GM13977 (cell line): ENCODE results near the gene NEXN.

ENCODE experiments used
- DNase-seq: peaks from one replicate; pipeline ENCODE4 v3.0.0; 2012; ENCODE audit warnings: low spot score
- in situ Hi-C: fragments of 300-500 bp; cut with MboI; formaldehyde crosslinking; loops from one replicate; pipeline ENCODE4 v1.12.0; 2022; ENCODE audit warnings: low sequenced_read_pairs, low pct_unique_long_range_greater_than_20kb, mixed read lengths, inconsistent platforms; ENCODE audit not compliant: unreplicated experiment
- TF ChIP-seq, protein P1 (sequence below): IDR thresholded peaks from 2 replicates; pipeline ENCODE4 v1.5.1; 2012; ENCODE audit warnings: mild to moderate bottlenecking, control low read depth; ENCODE audit not compliant: insufficient read depth; ENCODE audit errors: extremely low read depth, missing control alignments

NEXN gene

DNA sequence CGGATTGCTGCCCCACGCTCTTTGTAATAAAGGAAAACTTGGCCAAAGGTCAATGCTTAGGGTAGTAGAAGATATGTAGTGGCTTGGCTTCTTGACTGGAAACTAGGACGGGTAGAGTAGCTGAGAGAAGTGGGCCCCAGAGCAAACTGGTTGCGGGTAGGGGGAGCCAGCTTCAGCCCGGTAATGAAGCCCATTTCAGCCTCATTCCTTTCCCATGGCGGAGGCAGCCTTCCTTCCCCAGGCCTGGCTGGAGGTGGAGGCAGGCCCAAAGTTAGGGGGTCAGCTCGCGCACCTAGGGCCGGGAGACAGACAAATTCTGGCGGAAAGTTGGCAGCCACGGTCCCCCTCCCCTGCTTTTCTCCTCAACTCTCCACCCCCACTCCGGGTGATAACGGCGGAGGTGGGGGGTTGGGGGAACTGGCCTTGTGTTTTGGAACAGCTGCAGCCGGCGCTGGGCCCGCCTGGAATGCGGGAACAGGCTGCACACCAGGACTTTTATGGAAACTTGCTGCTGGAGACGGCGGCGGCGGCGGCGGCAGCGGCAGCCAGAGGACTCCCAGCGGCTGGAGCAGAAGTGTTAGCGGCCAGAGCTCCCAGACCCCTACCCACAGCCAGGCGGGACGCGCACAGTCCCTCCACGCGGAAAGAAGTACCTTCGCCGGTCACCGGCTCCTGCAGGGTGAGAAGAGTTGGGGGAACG is at the start of gene NEXN:
Gene NEXN, plus strand, starts transcription at position 544 of the 700 bp plus-strand sequence. CDS start 27,483 bp downstream, outside the sequence.
- in situ Hi-C loops = no loop called here
- TF ChIP-seq, protein P1, sequence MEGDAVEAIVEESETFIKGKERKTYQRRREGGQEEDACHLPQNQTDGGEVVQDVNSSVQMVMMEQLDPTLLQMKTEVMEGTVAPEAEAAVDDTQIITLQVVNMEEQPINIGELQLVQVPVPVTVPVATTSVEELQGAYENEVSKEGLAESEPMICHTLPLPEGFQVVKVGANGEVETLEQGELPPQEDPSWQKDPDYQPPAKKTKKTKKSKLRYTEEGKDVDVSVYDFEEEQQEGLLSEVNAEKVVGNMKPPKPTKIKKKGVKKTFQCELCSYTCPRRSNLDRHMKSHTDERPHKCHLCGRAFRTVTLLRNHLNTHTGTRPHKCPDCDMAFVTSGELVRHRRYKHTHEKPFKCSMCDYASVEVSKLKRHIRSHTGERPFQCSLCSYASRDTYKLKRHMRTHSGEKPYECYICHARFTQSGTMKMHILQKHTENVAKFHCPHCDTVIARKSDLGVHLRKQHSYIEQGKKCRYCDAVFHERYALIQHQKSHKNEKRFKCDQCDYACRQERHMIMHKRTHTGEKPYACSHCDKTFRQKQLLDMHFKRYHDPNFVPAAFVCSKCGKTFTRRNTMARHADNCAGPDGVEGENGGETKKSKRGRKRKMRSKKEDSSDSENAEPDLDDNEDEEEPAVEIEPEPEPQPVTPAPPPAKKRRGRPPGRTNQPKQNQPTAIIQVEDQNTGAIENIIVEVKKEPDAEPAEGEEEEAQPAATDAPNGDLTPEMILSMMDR = no peak
- DNase-seq = no peak

DNA sequence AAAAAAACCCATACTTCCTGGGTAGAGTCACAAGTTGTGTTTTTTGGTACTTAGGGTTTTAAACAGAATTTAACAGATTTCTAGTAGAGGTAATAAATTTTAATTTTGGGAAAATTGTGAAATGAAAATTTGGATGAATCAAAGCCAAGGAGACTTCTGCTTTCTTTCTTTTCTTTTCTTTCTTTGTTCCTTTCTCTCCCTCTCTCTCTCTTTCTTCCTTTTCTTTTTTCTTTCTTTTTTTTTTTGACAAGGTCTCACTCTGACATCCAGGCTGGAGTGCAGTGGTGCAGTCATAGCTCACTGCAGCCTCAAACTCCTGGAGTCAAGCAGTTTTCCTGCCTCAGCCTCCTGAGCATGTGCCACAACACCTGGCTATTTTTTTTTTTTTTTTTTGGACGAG is 46.9 kb upstream of the NEXN start:
- TF ChIP-seq, protein P1 = no peak
- in situ Hi-C loops = loop anchor here (25.0 kb wide), 1 partner anchor 271 kb away; no protein-coding TSS in a partner anchor
- DNase-seq = no peak

DNA sequence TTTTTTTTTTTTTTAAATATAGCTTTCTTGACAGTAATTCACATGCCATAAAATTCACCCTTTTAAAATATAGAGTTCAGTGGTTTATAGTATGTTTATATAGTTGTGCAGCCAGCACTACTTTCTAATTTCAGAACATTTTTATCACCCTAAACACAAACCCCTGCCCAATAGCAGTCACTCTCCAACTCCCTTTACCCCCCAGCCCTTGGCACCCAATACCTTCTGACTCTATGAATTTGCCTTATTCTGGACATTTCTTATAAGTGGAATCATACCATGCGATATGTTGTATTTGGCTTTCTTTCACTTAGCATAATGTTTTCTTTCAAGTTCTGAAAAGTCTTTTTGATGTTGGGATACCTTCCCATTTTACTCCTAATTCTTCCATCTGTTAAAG is 42.5 kb upstream of the NEXN start:
- no peak for DNase-seq
- in situ Hi-C loops = loop anchor here (25.0 kb wide), 1 partner anchor 266 kb away; no protein-coding TSS in a partner anchor
- TF ChIP-seq, protein P1 = no peak

DNA sequence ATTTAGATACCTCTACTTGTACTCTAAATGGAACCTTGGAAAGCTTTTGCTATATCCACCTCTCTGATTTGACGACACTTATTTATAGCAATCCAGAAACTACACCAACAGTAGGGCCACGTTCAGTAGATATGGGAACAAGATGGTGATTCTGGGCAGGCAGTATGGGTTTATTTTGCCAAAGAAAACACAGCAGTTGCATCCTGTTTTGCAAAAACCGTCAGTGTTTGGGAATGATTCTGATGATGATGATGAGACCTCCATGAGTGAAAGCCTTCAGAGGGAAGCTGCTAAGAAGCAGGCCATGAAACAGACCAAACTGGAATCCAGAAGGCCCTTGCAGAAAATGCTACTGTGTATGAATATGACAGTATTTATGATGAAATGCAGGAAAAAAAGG is 41.5 kb upstream of the NEXN start:
- in situ Hi-C loops = loop anchor here (25.0 kb wide), 1 partner anchor 265 kb away; no protein-coding TSS in a partner anchor
- no peak for DNase-seq
- TF ChIP-seq, protein P1 = no peak

DNA sequence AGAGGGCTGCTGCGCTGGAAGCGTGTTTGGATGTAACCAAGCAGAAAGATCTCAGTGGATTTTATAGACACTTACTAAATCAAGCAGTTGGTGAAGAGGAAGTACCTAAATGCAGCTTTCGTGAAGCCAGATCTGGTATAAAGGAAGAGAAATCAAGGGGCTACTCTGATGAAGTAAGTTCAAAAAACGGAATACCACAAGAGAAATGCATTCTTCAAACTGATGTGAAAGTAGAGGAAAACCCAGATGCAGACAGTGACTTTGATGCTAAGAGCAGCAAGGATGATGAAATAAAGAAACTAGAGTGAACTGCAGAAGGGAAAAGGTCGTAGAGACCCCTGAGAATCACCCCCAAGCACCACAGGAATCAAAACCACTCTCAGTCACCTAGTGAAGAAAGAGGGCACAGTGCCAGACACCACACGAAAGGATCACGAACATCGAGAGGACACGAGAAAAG is 40.8 kb upstream of the NEXN start:
- no peak for DNase-seq
- TF ChIP-seq, protein P1 = no peak
- in situ Hi-C loops = loop anchor here (25.0 kb wide), 1 partner anchor 265 kb away; no protein-coding TSS in a partner anchor

DNA sequence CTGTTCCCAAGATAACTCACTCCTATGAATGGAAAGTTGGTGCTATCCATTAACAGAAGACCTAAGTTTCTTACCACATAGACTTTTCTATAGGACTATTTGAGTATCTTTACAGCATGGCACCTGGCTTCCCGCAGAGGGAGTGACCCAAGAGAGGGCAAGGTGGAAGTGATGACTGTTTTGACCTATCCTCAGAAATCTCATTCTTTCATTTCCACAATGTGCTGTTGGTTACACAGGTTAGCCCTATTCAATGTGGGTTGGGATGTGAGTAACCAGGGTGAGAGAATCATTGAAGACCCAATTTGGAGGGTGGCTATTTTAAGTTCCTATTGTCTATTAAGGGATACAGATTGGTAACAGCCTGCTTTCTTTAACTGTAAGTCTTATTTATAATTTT is 38.3 kb upstream of the NEXN start:
- in situ Hi-C loops = no loop called here
- no peak for DNase-seq
- TF ChIP-seq, protein P1 = no peak
